ENCODE results near the gene RIC3. TPM values are rescaled to one million over a fixed set of nuclear protein-coding genes. Genes with fewer than 3 reads are reported as not detected.
A peak's percentile ranks its signal among the peaks of the same experiment; 100 is the strongest.

RIC3 gene
- total RNA-seq, 2 donors from 2014 or later: 17.2 to 17.8 TPM

- Mint-ChIP-seq H3K9me3 (no peaks in the 10 kb centered on the region), H3K36me3 (ENCODE audit: insufficient read depth in 2 of 2) (no peaks in the 10 kb centered on the region), H3K27ac (no peak overlapping the region), H3K4me3 (no peak overlapping the region), H3K4me1 (ENCODE audit: low read depth) (no peaks in the 10 kb centered on the region), H3K27me3 (ENCODE audit: low read depth) (no peaks in the 10 kb centered on the region)
- ATAC-seq (replicated peaks in 1 of 2) (no peak), DNase-seq (no peak)
These were observed 107.0 kb downstream of the RIC3 start for GRCh38 chr11:8061555-8062428.

DNA sequence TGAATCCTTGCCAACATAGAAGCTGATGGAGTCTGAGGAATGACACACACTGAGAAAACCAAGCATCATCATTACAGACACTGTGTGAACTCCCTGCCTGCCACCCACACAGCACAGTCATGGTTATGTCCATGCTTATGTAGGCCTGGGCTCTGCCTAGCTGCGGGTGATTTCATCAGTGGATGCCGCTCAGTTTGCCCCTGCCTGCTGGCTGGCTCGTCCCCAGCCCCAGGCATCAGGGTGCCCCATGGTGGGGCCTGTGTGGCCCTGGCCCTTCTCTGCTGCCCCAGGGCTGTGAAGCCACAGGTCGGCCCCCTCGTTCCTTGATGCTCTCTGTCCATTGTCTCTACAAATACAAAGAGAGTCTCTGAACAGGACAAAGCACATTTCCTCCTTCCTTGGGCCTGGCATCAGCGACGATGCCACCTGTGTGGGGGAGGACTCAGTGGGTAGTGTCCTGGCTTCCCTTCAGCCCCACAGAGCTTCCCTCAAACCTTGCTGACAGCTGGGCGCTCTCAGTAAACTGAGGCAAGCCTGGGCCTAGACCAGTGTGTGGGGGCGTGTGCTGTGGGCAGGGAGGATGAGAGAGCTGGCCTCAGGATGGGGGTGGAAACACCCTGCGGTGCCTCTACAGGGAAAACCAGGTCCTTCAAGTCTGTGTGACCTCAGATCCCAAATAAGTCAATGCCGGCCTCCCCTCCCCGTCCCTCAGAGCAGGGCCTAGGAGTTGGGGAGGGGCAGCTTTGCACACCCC, 107.8 kb downstream of the RIC3 start:
- no peak overlapping the region for H3K4me3 Mint-ChIP-seq
- H3K36me3 Mint-ChIP-seq (ENCODE audit: insufficient read depth in 2 of 2): no peaks in the 10 kb centered on the region
- H3K9me3 Mint-ChIP-seq: no peaks in the 10 kb centered on the region
- H3K27ac Mint-ChIP-seq: no peak overlapping the region
- peaks cover 7% of the 10 kb centered on the region for H3K4me1 Mint-ChIP-seq (ENCODE audit: low read depth)
- no peaks in the 10 kb centered on the region for H3K27me3 Mint-ChIP-seq (ENCODE audit: low read depth)
- ATAC-seq (replicated peaks in 1 of 2) (peak; percentile 20 to 73), DNase-seq (no peak)

GRCh38 chr11:8060146-8060719, 108.6 kb downstream of the RIC3 start:
- H3K4me3 Mint-ChIP-seq: no peak overlapping the region
- DNase-seq: no peak
- ATAC-seq (replicated peaks in 1 of 2): no peak

DNA sequence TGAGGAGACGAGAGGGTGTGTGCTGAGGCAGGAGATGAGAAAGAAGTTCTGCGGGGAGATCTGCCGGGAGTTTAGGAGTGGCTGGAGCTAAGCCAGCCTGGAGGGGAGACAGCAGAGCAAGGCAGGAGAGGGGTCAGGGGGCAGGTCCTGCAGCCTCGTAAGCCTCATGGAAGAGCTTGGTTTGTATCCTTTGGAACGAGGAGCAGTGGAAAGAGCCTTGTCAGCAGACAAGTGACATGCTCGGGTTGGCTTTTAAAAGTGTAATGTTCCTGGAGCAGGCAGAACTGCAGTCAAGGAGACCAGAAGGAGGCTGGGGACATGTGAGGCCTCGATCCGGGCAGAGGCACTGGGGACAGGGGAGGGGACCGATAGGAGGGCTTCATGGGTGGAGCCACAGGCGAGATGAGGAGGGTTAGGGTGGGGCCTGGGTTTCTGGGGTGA, 109.2 kb downstream of the RIC3 start:
- no peak for DNase-seq
- H3K27ac Mint-ChIP-seq: no peak overlapping the region
- H3K9me3 Mint-ChIP-seq: no peaks in the 10 kb centered on the region
- H3K36me3 Mint-ChIP-seq (ENCODE audit: insufficient read depth in 2 of 2): no peaks in the 10 kb centered on the region
- H3K4me3 Mint-ChIP-seq: no peak overlapping the region
- no peak for ATAC-seq (replicated peaks in 1 of 2)
- no peaks in the 10 kb centered on the region for H3K27me3 Mint-ChIP-seq (ENCODE audit: low read depth)
- peaks cover 12% of the 10 kb centered on the region for H3K4me1 Mint-ChIP-seq (ENCODE audit: low read depth)

More at GRCh38 chr11:8060146-8060719, 108.6 kb downstream of the RIC3 start:
- Mint-ChIP-seq H3K4me1 (ENCODE audit: low read depth) (peaks cover 7% of the 10 kb centered on the region), H3K27me3 (ENCODE audit: low read depth) (no peaks in the 10 kb centered on the region), H3K9me3 (no peaks in the 10 kb centered on the region), H3K36me3 (ENCODE audit: insufficient read depth in 2 of 2) (no peaks in the 10 kb centered on the region), H3K27ac (no peak overlapping the region)

DNA sequence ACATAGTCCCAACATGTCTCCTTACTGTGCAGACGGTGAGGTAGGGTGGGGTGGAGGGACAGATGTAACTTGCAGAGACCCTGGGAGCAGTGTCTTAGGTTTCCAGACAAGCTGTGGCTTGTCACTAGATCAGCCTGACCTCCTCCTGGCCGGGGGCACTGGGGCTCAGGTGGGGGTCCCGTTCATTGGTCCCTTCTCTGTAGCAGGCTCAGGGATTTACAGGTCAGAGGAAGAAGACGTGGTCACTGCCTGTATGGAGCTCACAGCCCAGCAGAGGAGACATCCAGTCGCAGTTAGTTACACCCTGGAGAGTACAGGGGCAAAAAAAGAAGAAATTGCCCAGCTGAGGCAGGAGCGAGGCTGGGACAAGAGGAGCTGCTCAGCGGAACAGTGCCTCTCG, 109.8 kb downstream of the RIC3 start:
- peaks cover 12% of the 10 kb centered on the region for H3K4me1 Mint-ChIP-seq (ENCODE audit: low read depth)
- no peaks in the 10 kb centered on the region for H3K36me3 Mint-ChIP-seq (ENCODE audit: insufficient read depth in 2 of 2)
- H3K9me3 Mint-ChIP-seq: no peaks in the 10 kb centered on the region
- H3K27me3 Mint-ChIP-seq (ENCODE audit: low read depth): no peaks in the 10 kb centered on the region
- H3K27ac Mint-ChIP-seq: no peak overlapping the region
- no peak for DNase-seq
- no peak for ATAC-seq (replicated peaks in 1 of 2)
- no peak overlapping the region for H3K4me3 Mint-ChIP-seq

- Mint-ChIP-seq H3K4me1 (ENCODE audit: low read depth) (peaks cover 12% of the 10 kb centered on the region), H3K36me3 (ENCODE audit: insufficient read depth in 2 of 2) (no peaks in the 10 kb centered on the region), H3K27me3 (ENCODE audit: low read depth) (no peaks in the 10 kb centered on the region), H3K4me3 (no peak overlapping the region), H3K27ac (no peak overlapping the region), H3K9me3 (no peaks in the 10 kb centered on the region)
- DNase-seq (no peak), ATAC-seq (replicated peaks in 1 of 2) (no peak)
These were observed 110.6 kb downstream of the RIC3 start for GRCh38 chr11:8058216-8058615.

DNA sequence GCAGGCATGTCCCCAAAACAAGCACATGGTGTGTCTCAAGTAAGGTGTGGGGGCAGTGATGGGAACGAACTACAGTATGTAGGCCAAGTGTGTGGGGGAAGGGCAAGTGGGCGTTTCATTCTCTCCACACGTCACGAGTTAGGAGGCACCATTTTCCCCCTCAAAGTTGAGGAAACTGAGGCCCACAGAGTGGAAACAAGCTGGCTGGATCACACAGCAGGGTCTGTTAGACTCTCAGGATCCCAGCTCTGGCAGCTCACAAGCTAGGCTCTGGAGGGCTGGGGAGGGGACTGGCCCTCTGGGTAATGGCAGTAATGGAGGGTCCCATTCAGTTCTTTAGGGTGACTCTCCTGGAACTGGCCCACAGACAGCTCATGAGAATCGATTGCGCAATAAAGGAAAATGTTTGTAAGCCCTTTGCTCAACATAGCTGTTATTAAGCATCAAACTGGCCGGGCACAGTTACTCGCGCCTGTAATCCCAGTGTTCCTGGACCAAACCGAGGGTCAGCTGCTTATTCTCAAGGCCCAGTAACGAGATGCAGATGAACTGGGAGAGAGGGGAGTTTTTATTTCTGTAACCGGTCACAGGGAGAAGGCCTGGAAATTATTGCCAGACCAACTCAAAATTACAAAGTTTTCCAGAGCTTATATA, 111.9 kb downstream of the RIC3 start:
- no peaks in the 10 kb centered on the region for H3K36me3 Mint-ChIP-seq (ENCODE audit: insufficient read depth in 2 of 2)
- no peaks in the 10 kb centered on the region for H3K9me3 Mint-ChIP-seq
- no peak overlapping the region for H3K4me3 Mint-ChIP-seq
- peaks cover 12% of the 10 kb centered on the region for H3K4me1 Mint-ChIP-seq (ENCODE audit: low read depth)
- DNase-seq (no peak), ATAC-seq (replicated peaks in 1 of 2) (no peak)
- no peak overlapping the region for H3K27ac Mint-ChIP-seq
- no peaks in the 10 kb centered on the region for H3K27me3 Mint-ChIP-seq (ENCODE audit: low read depth)

Other genes starting within 250 kb of the RIC3 start
- not detected for gene OR10A6, start 237.8 kb downstream of the RIC3 start, total RNA-seq
- gene OR10A3, start 227.3 kb downstream of the RIC3 start, total RNA-seq: not detected
- not detected for gene NLRP10, start 203.6 kb downstream of the RIC3 start, total RNA-seq
- gene EIF3F, start 181.7 kb downstream of the RIC3 start, total RNA-seq: 100 to 1,000 TPM; 287 to 325 TPM
- gene TUB, start 87.8 kb downstream of the RIC3 start, total RNA-seq: under 1 TPM; 0.10 to 0.32 TPM
- gene LMO1, start 94.9 kb upstream of the RIC3 start, total RNA-seq: under 1 TPM in 1 of 2 donors, not detected in 1; 0.32 TPM

All from activated T-cell treated with anti-CD3 and anti-CD28 coated beads, Interleukin-2, amount 50 U/mL, for 72 hours (primary cell).